Keratinocyte (primary cell): ENCODE measurements around the gene SPINT1. TPM values are rescaled to one million over a fixed set of nuclear protein-coding genes. Genes with fewer than 3 reads are reported as not detected.

Source experiments
- DNase-seq: peaks from one replicate; pipeline ENCODE4 v3.0.0-alpha.2; 2011; ENCODE audit warnings: low read depth, missing footprints, low spot score
- FAIRE-seq: peaks from 2 replicates; lab custom pipeline; 2011; peaks lifted over from hg19 to GRCh38; lab: Jason Lieb, UNC
- H2AFZ ChIP-seq: 2 replicates; pipeline ENCODE4 v1.6.0; 2012; ENCODE audit warnings: low read length, control low read depth, inconsistent platforms; ENCODE audit not compliant: control insufficient read depth
- H3K27ac ChIP-seq: 2 replicates; pipeline ENCODE4 v1.5.1; 2011; ENCODE audit warnings: low read length; ENCODE audit not compliant: control insufficient read depth, insufficient read depth
- H3K27me3 ChIP-seq: 3 replicates; pipeline ENCODE4 v1.6.0; 2011; ENCODE audit warnings: low read length; ENCODE audit not compliant: control insufficient read depth, insufficient read depth; ENCODE audit errors: extremely low read depth
- H3K36me3 ChIP-seq, 2 experiments: 2 replicates in 1 of 2; 3 replicates in 1 of 2; pipeline ENCODE4 v1.5.1; 2011; ENCODE audit warnings: low read length in 2 of 2, mild to moderate bottlenecking in 1 of 2; ENCODE audit not compliant: control insufficient read depth in 2 of 2, insufficient read depth in 2 of 2; ENCODE audit errors: extremely low read depth in 1 of 2
- H3K4me1 ChIP-seq: 3 replicates; pipeline ENCODE4 v1.5.1; 2011; ENCODE audit warnings: low read length; ENCODE audit not compliant: control insufficient read depth, insufficient read depth; ENCODE audit errors: extremely low read depth
- H3K4me2 ChIP-seq: 3 replicates; pipeline ENCODE4 v1.6.0; 2011; ENCODE audit warnings: low read depth, low read length; ENCODE audit not compliant: control insufficient read depth, insufficient read depth; ENCODE audit errors: extremely low read depth
- H3K4me3 ChIP-seq, 3 experiments: fragments of 200-600 bp in 1 of 3; sonication (generic) in 1 of 3; 2 replicates in 2 of 3; 3 replicates in 1 of 3; pipeline ENCODE4 v1.5.1; 2011 to 2016; ENCODE audit warnings: low read length in 3 of 3, mild to moderate bottlenecking in 3 of 3, control low read depth in 2 of 3, inconsistent platforms in 1 of 3, low read depth in 1 of 3, mixed read lengths in 1 of 3, mixed run types in 1 of 3, moderate library complexity in 1 of 3; ENCODE audit not compliant: control insufficient read depth in 2 of 3, insufficient read depth in 2 of 3; ENCODE audit errors: extremely low read depth in 1 of 3
- H3K79me2 ChIP-seq: 2 replicates; pipeline ENCODE4 v1.6.0; 2012; ENCODE audit warnings: low read length; ENCODE audit not compliant: control insufficient read depth, insufficient read depth
- H3K9ac ChIP-seq: 3 replicates; pipeline ENCODE4 v1.6.0; 2011; ENCODE audit warnings: low read length; ENCODE audit not compliant: control insufficient read depth, insufficient read depth; ENCODE audit errors: extremely low read depth
- H3K9me1 ChIP-seq: 3 replicates; pipeline ENCODE4 v1.6.0; 2011; ENCODE audit warnings: low read length; ENCODE audit not compliant: control insufficient read depth, insufficient read depth; ENCODE audit errors: extremely low read depth
- H3K9me3 ChIP-seq: 2 replicates; pipeline ENCODE4 v1.5.1; 2012; ENCODE audit warnings: low read depth, low read length; ENCODE audit not compliant: control insufficient read depth
- H4K20me1 ChIP-seq: 3 replicates; pipeline ENCODE4 v1.6.0; 2011; ENCODE audit warnings: low read length; ENCODE audit not compliant: control insufficient read depth, insufficient read depth; ENCODE audit errors: extremely low read depth
- CTCF ChIP-seq, 3 experiments: IDR thresholded peaks in 1 of 3; conservative IDR thresholded peaks in 1 of 3; optimal IDR thresholded peaks in 1 of 3; 2 replicates in 2 of 3; 3 replicates in 1 of 3; pipeline versions ENCODE3 to v1.5.1; 2011; ENCODE audit warnings: low read length in 3 of 3, mild to moderate bottlenecking in 3 of 3, moderate library complexity in 2 of 3, control low read depth in 1 of 3, inconsistent platforms in 1 of 3; ENCODE audit not compliant: insufficient read depth in 2 of 3; ENCODE audit errors: extremely low read depth in 1 of 3
- EZH2 ChIP-seq: IDR thresholded peaks from one replicate; pipeline ENCODE4 v1.6.1; 2012; ENCODE audit warnings: inconsistent platforms, mild to moderate bottlenecking, low read length, moderate library complexity
- dilution Hi-C: fragments of 300-500 bp; cut with MboI; formaldehyde crosslinking; loops from one replicate; pipeline ENCODE4 v1.7.0; 2020; ENCODE audit warnings: low sequenced_read_pairs; ENCODE audit not compliant: extremely low pct_ligation_motif_present
- polyA plus RNA-seq, 5 experiments: library from polyadenylated mRNA; depleted of rRNA in 3 of 5; stranded (reverse) in 3 of 5; stranded (forward) in 1 of 5; unstranded in 1 of 5; fragments of >200 nt; gene quantifications; 1 replicate in 1 of 5; 2 replicates in 3 of 5; 3 replicates in 1 of 5; pipeline versions ENCODE4 v1.2.1 to v1.2.3, GENCODE V29; 2011 to 2012; ENCODE audit warnings: missing spikeins in 2 of 5, low read depth in 1 of 5, low replicate concordance in 1 of 5

Gene SPINT1
- polyA plus RNA-seq, 1 donor (not counting 4 experiments of a cell fraction or from before 2014, with no cell fraction given): 40.9 TPM

- Histone ChIP-seq H3K27ac (no peak overlapping the region), H3K27me3 (no peaks in the 10 kb centered on the region), H2AFZ (no peak overlapping the region), H3K4me3 (no peak overlapping the region), H3K9me1 (peaks cover 3% of the 10 kb centered on the region), H3K79me2 (peaks cover 12% of the 10 kb centered on the region), H4K20me1 (no peaks in the 10 kb centered on the region), H3K9ac (no peak overlapping the region), H3K9me3 (no peaks in the 10 kb centered on the region), H3K4me1 (peaks cover 16% of the 10 kb centered on the region), H3K4me2 (no peak overlapping the region), H3K36me3 (peaks cover 12 to 30% of the 10 kb centered on the region in 2 experiments)
- dilution Hi-C loops: no loop called here
- FAIRE-seq (no peak), DNase-seq (no peak)
- TF ChIP-seq EZH2: no peak
- no peak for TF ChIP-seq CTCF (optimal IDR thresholded peaks at IDR 0.05 in 1 of 3, IDR thresholded peaks at IDR 0.05 in 1 of 3, conservative IDR thresholded peaks at IDR 0.05 in 1 of 3; ENCODE audit: extremely low read depth in 1 of 3, insufficient read depth in 2 of 3, low read length in 3 of 3)
Measured at GRCh38 chr15:40812721-40813425, 31.0 kb upstream of the SPINT1 start.

- Histone ChIP-seq H3K9ac (no peak overlapping the region), H3K9me3 (no peaks in the 10 kb centered on the region), H3K79me2 (no peaks in the 10 kb centered on the region), H3K4me1 (peaks cover 5% of the 10 kb centered on the region), H3K27ac (no peak overlapping the region), H3K27me3 (no peaks in the 10 kb centered on the region), H2AFZ (no peak overlapping the region), H3K4me3 (no peak overlapping the region), H4K20me1 (no peaks in the 10 kb centered on the region), H3K9me1 (no peaks in the 10 kb centered on the region), H3K4me2 (no peak overlapping the region), H3K36me3 (peaks cover 12 to 20% of the 10 kb centered on the region in 2 experiments)
- TF ChIP-seq CTCF (optimal IDR thresholded peaks at IDR 0.05 in 1 of 3, IDR thresholded peaks at IDR 0.05 in 1 of 3, conservative IDR thresholded peaks at IDR 0.05 in 1 of 3; ENCODE audit: extremely low read depth in 1 of 3, insufficient read depth in 2 of 3, low read length in 3 of 3) (no peak), EZH2 (no peak)
- FAIRE-seq (no peak), DNase-seq (no peak)
- dilution Hi-C loops: no loop called here
Measured at GRCh38 chr15:40815042-40815698, 28.7 kb upstream of the SPINT1 start.
